Glutamatergic neuron (in vitro differentiated cells): ENCODE results near the gene DOCK2. TPM values are rescaled to one million over a fixed set of nuclear protein-coding genes. Genes with fewer than 3 reads are reported as not detected.

Experiments
- DNase-seq: peaks from one replicate; pipeline ENCODE4 v3.0.0; 2022
- H3K27ac Mint-ChIP-seq: one replicate; pipeline ENCODE4 v1.8.0; 2020; ENCODE audit warnings: mild to moderate bottlenecking, mixed read lengths, inconsistent platforms; ENCODE audit not compliant: unreplicated experiment
- H3K27me3 Mint-ChIP-seq: one replicate; pipeline ENCODE4 v1.8.0; 2020; ENCODE audit warnings: mild to moderate bottlenecking, moderate library complexity, mixed read lengths, inconsistent platforms; ENCODE audit not compliant: unreplicated experiment
- H3K36me3 Mint-ChIP-seq: one replicate; pipeline ENCODE4 v1.8.0; 2020; ENCODE audit warnings: mild to moderate bottlenecking, mixed read lengths, inconsistent platforms; ENCODE audit not compliant: unreplicated experiment
- H3K4me1 Mint-ChIP-seq: one replicate; pipeline ENCODE4 v1.8.0; 2020; ENCODE audit warnings: mild to moderate bottlenecking, low read depth, mixed read lengths, inconsistent platforms; ENCODE audit not compliant: unreplicated experiment
- H3K4me3 Mint-ChIP-seq: one replicate; pipeline ENCODE4 v1.8.0; 2020; ENCODE audit warnings: mild to moderate bottlenecking, mixed read lengths, inconsistent platforms; ENCODE audit not compliant: unreplicated experiment
- H3K9me3 Mint-ChIP-seq: one replicate; pipeline ENCODE4 v1.8.0; 2020; ENCODE audit warnings: mild to moderate bottlenecking, moderate library complexity, mixed read lengths, inconsistent platforms; ENCODE audit not compliant: unreplicated experiment
- CTCF ChIP-seq: fragments of 200-600 bp; sonication (generic); IDR thresholded peaks from one replicate; pipeline ENCODE4 v1.5.0; 2021; ENCODE audit not compliant: partially characterized antibody, unreplicated experiment
- total RNA-seq: library from RNA; stranded (reverse); fragmentation: NEBNext Ultra II Directional; extraction: Animal tissue kit (Norgen Biotek cat#: 25700); gene quantifications from one replicate; pipeline ENCODE4 v1.2.1, GENCODE V29; 2021; ENCODE audit not compliant: unreplicated experiment

The DOCK2 gene
- total RNA-seq, 1 donor from 2014 or later: 0.66 TPM

- H3K27me3 Mint-ChIP-seq: peaks cover 4% of the 10 kb centered on the region
- TF ChIP-seq CTCF: no peak
- peaks cover 9% of the 10 kb centered on the region for H3K4me1 Mint-ChIP-seq
- no peak overlapping the region for H3K27ac Mint-ChIP-seq
- no peak overlapping the region for H3K4me3 Mint-ChIP-seq
- peaks cover 2% of the 10 kb centered on the region for H3K9me3 Mint-ChIP-seq
- no peak for DNase-seq
- no peaks in the 10 kb centered on the region for H3K36me3 Mint-ChIP-seq
These were observed 337.2 kb downstream of the DOCK2 start for GRCh38 chr5:169974121-169974770.

GRCh38 chr5:169978714-169979113 lies 341.6 kb downstream of the DOCK2 start:
- TF ChIP-seq CTCF: no peak
- H3K4me3 Mint-ChIP-seq: no peak overlapping the region
- peaks cover 13% of the 10 kb centered on the region for H3K4me1 Mint-ChIP-seq
- DNase-seq: no peak
- H3K27ac Mint-ChIP-seq: no peak overlapping the region
- H3K27me3 Mint-ChIP-seq: peaks cover 3% of the 10 kb centered on the region
- no peaks in the 10 kb centered on the region for H3K36me3 Mint-ChIP-seq
- H3K9me3 Mint-ChIP-seq: peaks cover 2% of the 10 kb centered on the region

- Mint-ChIP-seq H3K27me3 (peaks cover 2% of the 10 kb centered on the region), H3K9me3 (peaks cover 2% of the 10 kb centered on the region), H3K4me1 (peaks cover 13% of the 10 kb centered on the region), H3K27ac (no peak overlapping the region), H3K36me3 (no peaks in the 10 kb centered on the region), H3K4me3 (no peak overlapping the region)
- no peak for TF ChIP-seq CTCF
- no peak for DNase-seq
These were observed 342.8 kb downstream of the DOCK2 start for GRCh38 chr5:169979871-169980270.

GRCh38 chr5:169980418-169981053 lies 343.5 kb downstream of the DOCK2 start, which contains the start of gene INSYN2B:
Gene INSYN2B, minus strand, starts transcription at chr5:169980495. Its CDS starts 96,597 bp downstream, at chr5:169883898.
- H3K27ac Mint-ChIP-seq: no peak within 1 kb of the TSS
- peaks cover 13% of the 10 kb centered on the region for H3K4me1 Mint-ChIP-seq
- peaks cover 2% of the 10 kb centered on the region for H3K27me3 Mint-ChIP-seq

More at GRCh38 chr5:169980418-169981053, 343.5 kb downstream of the DOCK2 start, which contains the start of gene INSYN2B:
- peak; percentile 81 for DNase-seq
- Mint-ChIP-seq H3K9me3 (no peaks in the 10 kb centered on the region), H3K4me3 (peak within 1 kb of the TSS; percentile 47), H3K36me3 (no peaks in the 10 kb centered on the region)
- peak; percentile 86 for TF ChIP-seq CTCF
